ENCODE data around the gene LMF1. TPM values are rescaled to one million over a fixed set of nuclear protein-coding genes. Genes with fewer than 3 reads are reported as not detected.

Gene LMF1
- total RNA-seq, 6 donors from 2014 or later, result 20.3 to 147 (median 28.2) TPM

DNA sequence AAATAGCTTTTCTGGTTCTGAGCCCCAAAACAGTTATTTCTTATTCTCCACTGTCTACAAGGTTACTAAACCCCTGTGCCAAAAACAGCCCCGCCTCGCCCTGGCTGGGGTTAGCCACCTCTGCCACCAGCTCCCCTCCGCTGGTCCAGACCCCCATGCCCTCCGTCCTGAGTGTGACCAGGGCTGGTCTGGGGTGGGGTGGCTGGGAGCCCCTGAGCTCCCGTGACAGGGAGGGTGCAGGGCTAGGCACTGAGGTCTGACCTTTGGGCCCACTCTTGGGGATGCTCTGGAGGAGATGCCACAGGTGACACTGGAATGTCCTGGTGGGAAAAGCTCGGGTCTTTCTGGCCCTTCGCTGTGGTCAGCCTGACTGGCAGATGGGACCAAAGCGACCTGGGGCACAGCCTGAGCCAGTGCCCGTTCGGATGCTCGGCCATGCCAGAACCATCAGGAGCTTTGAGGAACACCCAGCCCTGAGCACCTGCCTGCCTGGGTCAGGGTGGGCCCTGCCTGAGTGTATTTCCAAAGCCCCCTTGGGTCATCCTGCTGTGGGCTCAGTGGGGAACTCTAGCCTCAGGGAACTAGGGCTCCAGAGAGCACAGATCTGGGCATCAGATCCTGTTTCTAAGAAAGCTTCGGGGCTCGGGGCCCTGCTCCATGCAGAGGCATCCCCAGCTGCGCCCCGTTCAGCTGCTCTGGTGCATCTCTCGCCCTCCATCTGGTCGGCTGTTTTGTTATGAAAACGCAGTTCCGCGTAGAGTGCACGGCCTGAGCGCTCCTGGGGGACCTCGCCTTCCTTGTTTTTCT is 98.1 kb downstream of the LMF1 start:
- ATAC-seq (ENCODE audit: low FRiP score in 2 of 2) (no peak), DNase-seq (peak in 1 of 2 donors; percentile 37)
- H3K4me3 ChIP-seq, result no peak overlapping the region
- H3K27ac ChIP-seq, result no peak overlapping the region
- no peaks in the 10 kb centered on the region for H3K27me3 ChIP-seq
- no peaks in the 10 kb centered on the region for H3K4me1 ChIP-seq
- H3K9me3 ChIP-seq, result no peaks in the 10 kb centered on the region
- TF ChIP-seq POLR2A (IDR thresholded peaks at IDR 0.05) (no peak), POLR2AphosphoS5 (IDR thresholded peaks at IDR 0.05) (no peak), EP300 (IDR thresholded peaks at IDR 0.05) (no peak)
- TF ChIP-seq, protein P1, sequence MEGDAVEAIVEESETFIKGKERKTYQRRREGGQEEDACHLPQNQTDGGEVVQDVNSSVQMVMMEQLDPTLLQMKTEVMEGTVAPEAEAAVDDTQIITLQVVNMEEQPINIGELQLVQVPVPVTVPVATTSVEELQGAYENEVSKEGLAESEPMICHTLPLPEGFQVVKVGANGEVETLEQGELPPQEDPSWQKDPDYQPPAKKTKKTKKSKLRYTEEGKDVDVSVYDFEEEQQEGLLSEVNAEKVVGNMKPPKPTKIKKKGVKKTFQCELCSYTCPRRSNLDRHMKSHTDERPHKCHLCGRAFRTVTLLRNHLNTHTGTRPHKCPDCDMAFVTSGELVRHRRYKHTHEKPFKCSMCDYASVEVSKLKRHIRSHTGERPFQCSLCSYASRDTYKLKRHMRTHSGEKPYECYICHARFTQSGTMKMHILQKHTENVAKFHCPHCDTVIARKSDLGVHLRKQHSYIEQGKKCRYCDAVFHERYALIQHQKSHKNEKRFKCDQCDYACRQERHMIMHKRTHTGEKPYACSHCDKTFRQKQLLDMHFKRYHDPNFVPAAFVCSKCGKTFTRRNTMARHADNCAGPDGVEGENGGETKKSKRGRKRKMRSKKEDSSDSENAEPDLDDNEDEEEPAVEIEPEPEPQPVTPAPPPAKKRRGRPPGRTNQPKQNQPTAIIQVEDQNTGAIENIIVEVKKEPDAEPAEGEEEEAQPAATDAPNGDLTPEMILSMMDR (IDR thresholded peaks at IDR 0.05), result no peak
- peaks cover 0 to 55% (median 30%) of the 10 kb centered on the region in 4 donors for H3K36me3 ChIP-seq
- WGBS, 2 donors, result 93% methylated on average over 16 to 17 of the region's 23 CpGs

DNA sequence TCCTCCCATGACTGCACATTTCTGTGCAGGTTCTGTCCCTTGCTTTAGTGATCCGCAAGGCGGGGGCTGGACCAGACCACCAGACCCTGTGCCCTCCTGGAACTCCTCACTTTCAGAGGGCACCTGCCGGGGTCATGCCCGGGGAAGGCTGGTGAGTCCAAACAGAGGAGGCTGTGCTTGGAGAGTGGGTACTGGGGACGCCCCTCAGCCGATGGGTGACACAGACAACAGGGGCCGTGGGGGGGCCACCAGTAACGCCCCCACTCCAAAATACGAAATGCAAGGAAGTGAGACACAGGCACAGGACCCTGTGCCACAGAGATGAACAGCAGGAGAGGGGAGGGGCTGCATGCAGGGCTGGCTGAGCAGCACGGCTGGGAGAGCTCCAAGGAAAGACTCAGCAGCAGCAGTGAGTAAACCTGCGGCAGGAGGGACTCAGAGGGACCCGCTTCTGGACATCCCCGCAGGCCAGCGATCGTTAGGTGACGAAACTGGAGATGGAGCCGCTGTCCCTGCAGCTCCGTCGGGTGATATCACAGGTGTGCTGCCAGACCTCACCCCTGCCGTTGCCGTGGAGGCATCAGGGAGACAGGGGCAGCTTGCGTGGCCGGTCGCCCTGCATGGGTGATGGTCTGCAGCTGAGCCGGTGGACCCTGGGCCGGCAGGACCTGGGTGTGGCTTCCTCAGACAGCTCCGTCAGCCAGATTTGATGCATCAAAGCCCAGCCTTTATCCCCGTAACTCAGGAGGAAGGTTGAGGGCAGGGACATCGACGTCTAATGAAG is 99.0 kb downstream of the LMF1 start:
- DNase-seq (peak in 1 of 2 donors; percentile 66), ATAC-seq (ENCODE audit: low FRiP score in 2 of 2) (no peak)
- peaks cover 0 to 56% (median 37%) of the 10 kb centered on the region in 4 donors for H3K36me3 ChIP-seq
- H3K27me3 ChIP-seq, result no peaks in the 10 kb centered on the region
- no peaks in the 10 kb centered on the region for H3K9me3 ChIP-seq
- no peaks in the 10 kb centered on the region for H3K4me1 ChIP-seq
- 93 to 94% methylated on average over 25 to 30 of the region's 30 CpGs for WGBS, 2 donors
- H3K4me3 ChIP-seq, result no peak overlapping the region
- no peak for TF ChIP-seq POLR2A (IDR thresholded peaks at IDR 0.05)
- no peak for TF ChIP-seq EP300 (IDR thresholded peaks at IDR 0.05)
- no peak for TF ChIP-seq POLR2AphosphoS5 (IDR thresholded peaks at IDR 0.05)
- TF ChIP-seq, protein P1 (IDR thresholded peaks at IDR 0.05), result no peak
- H3K27ac ChIP-seq, result no peak overlapping the region

- Histone ChIP-seq H3K4me1 (no peaks in the 10 kb centered on the region), H3K9me3 (no peaks in the 10 kb centered on the region), H3K27ac (no peak overlapping the region), H3K27me3 (no peaks in the 10 kb centered on the region), H3K4me3 (no peak overlapping the region), H3K36me3 (peaks cover 0 to 61% (median 36%) of the 10 kb centered on the region in 4 donors)
- TF ChIP-seq, protein P1 (IDR thresholded peaks at IDR 0.05), result no peak
- TF ChIP-seq POLR2AphosphoS5 (IDR thresholded peaks at IDR 0.05), result no peak
- no peak for TF ChIP-seq EP300 (IDR thresholded peaks at IDR 0.05)
- TF ChIP-seq POLR2A (IDR thresholded peaks at IDR 0.05), result no peak
- DNase-seq, result peak in 1 of 2 donors; percentile 77
- WGBS, 2 donors, result 90 to 94% methylated on average over 21 to 31 of the region's 31 CpGs
- ATAC-seq (ENCODE audit: low FRiP score in 2 of 2), result no peak
These were observed 99.8 kb downstream of the LMF1 start for GRCh38 chr16:870856-871561.

- ATAC-seq (ENCODE audit: low FRiP score in 2 of 2) (no peak), DNase-seq (peak in 1 of 2 donors; percentile 75)
- Histone ChIP-seq H3K9me3 (no peaks in the 10 kb centered on the region), H3K4me3 (no peak overlapping the region), H3K27me3 (no peaks in the 10 kb centered on the region), H3K4me1 (no peaks in the 10 kb centered on the region), H3K36me3 (peaks cover 0 to 56% (median 31%) of the 10 kb centered on the region in 4 donors), H3K27ac (no peak overlapping the region)
- TF ChIP-seq, protein P1 (IDR thresholded peaks at IDR 0.05), result no peak
- TF ChIP-seq POLR2AphosphoS5 (IDR thresholded peaks at IDR 0.05) (no peak), POLR2A (IDR thresholded peaks at IDR 0.05) (no peak), EP300 (IDR thresholded peaks at IDR 0.05) (no peak)
- 97 to 100% methylated on average over 1 to 28 of the region's 32 CpGs for WGBS, 2 donors
These were observed 100.8 kb downstream of the LMF1 start for GRCh38 chr16:869823-870641.

Measured in upper lobe of left lung (tissue), 6 donors.